Measurements from ENCODE around the gene RPL18.
"Not testable (repeated sequence)": the region's sequence is repeated elsewhere in the genome, so short reads cannot be mapped to it uniquely, and the experiment has no call there.

Gene RPL18

DNA sequence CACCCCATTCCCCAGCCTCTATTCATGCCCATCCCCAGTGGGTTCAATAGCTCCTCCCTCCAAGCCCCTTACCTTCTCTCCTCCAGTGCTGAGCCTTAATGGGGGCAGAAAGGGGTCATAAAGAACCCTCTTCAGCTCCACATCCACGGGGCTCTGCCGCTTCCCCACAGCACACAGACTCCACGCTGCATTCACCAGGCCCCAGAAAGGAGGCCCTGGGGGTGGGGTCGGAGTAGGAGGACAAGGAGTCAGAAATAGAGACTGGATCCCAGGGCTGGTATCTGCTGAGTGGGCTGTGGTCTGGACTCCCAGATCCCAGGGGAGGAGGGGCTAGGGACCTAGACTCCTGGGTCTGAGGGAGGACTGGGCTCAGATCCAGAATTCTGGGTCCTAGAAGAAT, 25.4 kb upstream of the RPL18 start:
- DNase-seq = no peak

GRCh38 chr19:48642862-48643261, 23.9 kb upstream of the RPL18 start:
- DNase-seq = no peak

DNA sequence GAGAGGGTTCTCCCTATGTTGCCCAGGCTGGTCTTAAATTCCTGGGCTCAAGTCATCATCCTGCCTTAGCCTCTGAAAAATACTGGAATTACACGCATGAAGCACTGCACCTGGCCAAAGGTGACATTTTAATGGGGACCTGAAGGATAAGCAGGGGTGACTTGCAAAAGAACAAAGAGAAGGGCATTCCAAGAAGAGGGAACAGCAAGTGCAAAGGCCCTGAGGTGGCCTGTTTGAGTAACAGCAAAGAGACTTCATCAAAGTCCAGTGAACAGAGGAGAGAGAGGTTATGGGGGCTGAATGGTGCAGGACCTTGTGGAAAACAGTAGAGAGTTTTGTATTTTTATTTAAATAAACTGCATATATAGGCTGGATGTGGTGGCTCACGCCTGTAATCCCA, 22.9 kb upstream of the RPL18 start:
- DNase-seq = no peak

- no peak for DNase-seq
Observed at GRCh38 chr19:48639483-48640375, 20.8 kb upstream of the RPL18 start.

DNA sequence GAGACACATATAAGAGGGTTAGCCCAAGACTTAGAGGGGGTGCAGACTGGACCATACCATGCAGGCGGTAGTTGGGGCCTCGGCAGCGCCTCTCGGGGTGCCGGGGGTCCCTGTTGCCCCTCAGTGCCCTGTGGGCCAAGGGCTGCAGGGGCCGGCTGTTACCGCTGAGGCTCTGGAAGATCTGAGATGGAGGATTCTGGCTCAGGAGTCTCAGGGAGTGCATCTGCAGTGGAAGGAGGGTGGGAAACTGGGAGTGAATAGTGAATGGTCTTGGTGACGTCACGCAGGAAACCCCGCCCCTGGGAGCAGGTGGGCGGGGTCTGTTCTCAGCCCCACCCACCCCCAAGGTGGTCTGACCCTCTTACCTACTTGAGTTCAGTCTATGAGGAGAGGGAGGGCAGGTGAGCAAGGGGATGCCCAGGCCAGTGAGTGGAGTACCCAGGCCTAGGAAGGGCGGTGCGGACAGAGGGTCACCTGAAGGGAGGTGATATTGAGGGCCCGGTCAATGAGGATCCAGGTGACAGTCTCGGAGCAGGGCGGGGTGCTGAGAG, 19.9 kb upstream of the RPL18 start:
- DNase-seq = no peak

GRCh38 chr19:48637948-48638830, 19.2 kb upstream of the RPL18 start:
- DNase-seq = peak; percentile 80 to 88

DNA sequence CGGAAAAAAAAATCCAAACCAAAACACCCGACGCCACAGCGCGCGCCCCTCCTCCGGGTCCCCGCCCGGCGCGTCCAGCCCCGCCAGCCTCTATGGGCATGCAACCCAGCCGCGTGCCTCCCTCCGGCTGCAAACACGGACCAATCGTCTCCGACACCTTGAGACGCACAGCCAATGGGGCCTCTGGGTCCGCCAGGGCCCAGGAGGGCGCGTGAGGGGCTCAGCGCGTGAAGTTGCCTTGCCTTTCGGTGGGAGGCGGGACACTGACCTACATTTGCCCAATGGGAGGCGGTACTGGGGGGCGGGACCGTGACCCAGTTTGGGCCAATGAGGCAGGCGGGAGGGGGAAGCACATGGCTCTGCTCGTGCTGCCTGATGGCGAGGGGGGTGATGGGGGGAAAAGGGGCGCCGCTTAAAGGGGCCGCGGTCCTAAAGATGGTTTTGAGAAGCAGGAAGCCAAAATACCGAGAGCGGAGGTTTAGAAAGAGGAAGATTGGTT, 18.5 kb upstream of the RPL18 start:
- peak; percentile 100 for DNase-seq

- DNase-seq = no peak
Observed at GRCh38 chr19:48636859-48637448, 18.0 kb upstream of the RPL18 start, which contains the start of gene DBP. Gene DBP (minus strand): TSS chr19:48637379. CDS start chr19:48636994, 385 bp downstream.

DNA sequence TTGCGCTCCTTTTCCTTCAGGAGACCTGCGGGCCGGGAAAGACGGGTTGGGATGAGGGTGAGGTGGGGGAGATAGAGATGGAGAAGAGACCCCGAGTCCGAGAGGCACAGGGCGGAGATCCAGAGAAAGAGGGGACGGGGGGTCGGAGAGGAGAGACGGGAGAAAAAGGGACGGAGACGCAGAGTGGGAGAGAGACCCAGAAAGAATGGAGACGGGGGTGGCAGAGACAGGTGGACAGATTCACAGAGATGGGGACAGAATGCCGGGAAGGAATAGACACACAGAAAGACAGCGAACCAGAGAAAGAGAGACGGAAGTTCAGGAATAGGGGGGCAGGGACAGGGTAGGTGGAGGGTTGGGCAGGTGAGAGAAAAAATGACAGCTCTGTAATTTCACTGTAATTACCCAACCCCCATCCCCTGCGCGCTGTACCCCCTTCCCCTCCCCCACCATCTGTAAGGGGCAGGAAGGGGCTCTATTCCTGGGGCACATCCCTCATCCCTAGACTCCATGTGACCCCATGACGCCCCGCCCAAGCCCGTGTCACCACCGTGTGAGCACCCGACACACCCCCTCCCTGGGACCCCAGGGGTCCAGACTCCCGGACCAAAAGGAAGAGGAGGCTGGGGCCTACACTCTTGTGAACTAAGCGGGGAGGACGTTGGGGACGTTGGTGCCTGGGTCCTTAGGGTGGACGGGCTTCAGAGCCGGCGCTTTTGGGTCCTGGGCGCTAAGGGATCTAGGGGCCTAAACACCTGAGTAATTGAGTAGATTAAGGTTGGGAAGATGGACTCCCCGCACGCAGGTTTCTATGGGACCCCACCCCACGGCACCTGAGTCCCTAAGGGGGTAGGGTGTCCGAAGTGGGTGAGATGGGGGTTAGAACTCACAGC, 17.2 kb upstream of the RPL18 start:
- no peak for DNase-seq

GRCh38 chr19:48635263-48635965, 16.4 kb upstream of the RPL18 start:
- DNase-seq = peak; percentile 26 to 52

GRCh38 chr19:48634424-48635262, 15.7 kb upstream of the RPL18 start:
- DNase-seq = peak; percentile 91 to 92

GRCh38 chr19:48634036-48634342, 15.0 kb upstream of the RPL18 start:
- DNase-seq = no peak

- no peak for DNase-seq
Observed at GRCh38 chr19:48633148-48634035, 14.4 kb upstream of the RPL18 start.

- no peak for DNase-seq
Observed at GRCh38 chr19:48632692-48633147, 13.7 kb upstream of the RPL18 start.

DNA sequence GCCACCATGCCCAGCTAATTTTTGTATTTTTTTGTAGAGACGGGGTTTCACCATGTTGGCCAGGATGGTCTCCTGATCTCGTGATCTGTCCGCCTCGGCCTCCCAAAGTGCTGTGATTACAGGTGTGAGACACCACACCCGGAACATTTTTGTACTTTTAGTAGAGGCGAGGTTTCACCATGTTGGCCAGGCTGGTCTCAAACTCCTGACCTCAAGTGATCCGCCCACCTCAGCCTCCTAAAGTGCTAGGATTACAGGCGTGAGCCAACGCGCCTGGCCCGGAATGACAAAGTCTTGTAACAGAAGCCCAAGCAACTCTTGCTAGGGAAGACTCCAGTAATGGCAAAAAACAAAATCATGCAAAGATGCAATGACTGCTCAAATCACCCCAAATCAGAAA, 13.3 kb upstream of the RPL18 start:
- DNase-seq = not testable (repeated sequence)

GRCh38 chr19:48631225-48631624, 12.2 kb upstream of the RPL18 start:
- DNase-seq = no peak

GRCh38 chr19:48630296-48631063, 11.5 kb upstream of the RPL18 start:
- no peak for DNase-seq

GRCh38 chr19:48629599-48630295, 10.8 kb upstream of the RPL18 start:
- DNase-seq = no peak
